WTC11 (cell line): ENCODE measurements around the gene PSMD13. TPM values are rescaled to one million over a fixed set of nuclear protein-coding genes. Genes with fewer than 3 reads are reported as not detected.

Source experiments
- ATAC-seq: fragments of 200-7000 bp; cut with Tn5 transposase; 2 replicates; pipeline ENCODE4 v1.10.0; 2021; ENCODE audit warnings: mild to moderate bottlenecking, moderate library complexity
- CTCF ChIA-PET: fragments of 300-600 bp; sonication (Branson Sonifier 250); formaldehyde crosslinking; loops from one replicate; lab custom pipeline; 2021; ENCODE audit warnings: antibody characterized with exemption; lab: Charles Lee
- POLR2A ChIA-PET: fragments of 350-600 bp; sonication (Branson Sonifier 250); formaldehyde crosslinking; loops from one replicate; lab custom pipeline; 2021; ENCODE audit warnings: antibody characterized with exemption; lab: Charles Lee
- DNase-seq: peaks from one replicate; pipeline ENCODE4 v3.0.0; 2021; ENCODE audit warnings: low spot score
- H3K27ac Mint-ChIP-seq: 2 replicates; pipeline ENCODE4 v1.8.0; 2021; ENCODE audit warnings: mixed read lengths
- H3K27me3 Mint-ChIP-seq: 2 replicates; pipeline ENCODE4 v1.8.0; 2021; ENCODE audit warnings: low read depth, mild to moderate bottlenecking, moderate library complexity, mixed read lengths
- H3K36me3 Mint-ChIP-seq: 2 replicates; pipeline ENCODE4 v1.8.0; 2021; ENCODE audit warnings: mixed read lengths
- H3K4me1 Mint-ChIP-seq: 2 replicates; pipeline ENCODE4 v1.8.0; 2022; ENCODE audit warnings: mixed read lengths
- H3K4me3 Mint-ChIP-seq: 2 replicates; pipeline ENCODE4 v1.8.0; 2021; ENCODE audit warnings: mild to moderate bottlenecking, moderate library complexity, mixed read lengths
- H3K9me3 Mint-ChIP-seq: 2 replicates; pipeline ENCODE4 v1.8.0; 2021; ENCODE audit warnings: mixed read lengths
- CREM ChIP-seq: sonication (generic); formaldehyde crosslinking; IDR thresholded peaks from 2 replicates; pipeline ENCODE4 v1.8.1; 2022; ENCODE audit warnings: mild to moderate bottlenecking, missing genetic modification reagents, moderate library complexity
- FOXK1 ChIP-seq: sonication (generic); formaldehyde crosslinking; IDR thresholded peaks from 2 replicates; pipeline ENCODE4 v1.8.0; 2022; ENCODE audit warnings: mild to moderate bottlenecking, moderate library complexity, missing genetic modification reagents
- HMGXB4 ChIP-seq: sonication (generic); formaldehyde crosslinking; IDR thresholded peaks from 2 replicates; pipeline ENCODE4 v1.8.1; 2023; ENCODE audit warnings: mild to moderate bottlenecking, moderate library complexity, missing genetic modification reagents
- MAX ChIP-seq: sonication (generic); formaldehyde crosslinking; IDR thresholded peaks from 2 replicates; pipeline ENCODE4 v1.8.0; 2022; ENCODE audit warnings: mild to moderate bottlenecking, missing genetic modification reagents
- SP1 ChIP-seq: sonication (generic); formaldehyde crosslinking; conservative IDR thresholded peaks from 2 replicates; pipeline ENCODE4 v1.8.1; 2022; ENCODE audit warnings: missing genetic modification reagents
- ZNF396 ChIP-seq: fragments of 250-450 bp; sonication (Bioruptor Pico); IDR thresholded peaks from 2 replicates; pipeline ENCODE4 v1.8.0; 2021; ENCODE audit warnings: mild to moderate bottlenecking, moderate library complexity, borderline replicate concordance
- total RNA-seq: library from RNA; stranded (reverse); gene quantifications from 3 replicates; pipeline ENCODE4 v1.2.3, GENCODE V29; 2021
- TF ChIP-seq, protein P1 (sequence below): sonication (generic); formaldehyde crosslinking; IDR thresholded peaks from 2 replicates; pipeline ENCODE4 v1.8.0; 2023; ENCODE audit warnings: missing genetic modification reagents, mild to moderate bottlenecking, borderline replicate concordance
- TF ChIP-seq, protein P2 (sequence below): sonication (generic); formaldehyde crosslinking; IDR thresholded peaks from 2 replicates; pipeline ENCODE4 v1.8.1; 2022; ENCODE audit warnings: mild to moderate bottlenecking, moderate library complexity, missing genetic modification reagents
- TF ChIP-seq, protein P3 (sequence below): fragments of 250-450 bp; sonication (Bioruptor Pico); IDR thresholded peaks from 2 replicates; pipeline ENCODE4 v1.9.0; 2021; ENCODE audit warnings: moderate library complexity, mild to moderate bottlenecking, inconsistent platforms, borderline replicate concordance
- TF ChIP-seq, protein P4 (sequence below): sonication (generic); formaldehyde crosslinking; IDR thresholded peaks from 2 replicates; pipeline ENCODE4 v1.8.1; 2022; ENCODE audit warnings: low read depth, mild to moderate bottlenecking, moderate library complexity, missing genetic modification reagents, borderline replicate concordance
- TF ChIP-seq, protein P5 (sequence below): sonication (generic); formaldehyde crosslinking; IDR thresholded peaks from 2 replicates; pipeline ENCODE4 v1.8.1; 2023; ENCODE audit warnings: mild to moderate bottlenecking, missing genetic modification reagents
- TF ChIP-seq, protein P6 (sequence below): sonication (generic); formaldehyde crosslinking; IDR thresholded peaks from 2 replicates; pipeline ENCODE4 v1.8.0; 2022; ENCODE audit warnings: mild to moderate bottlenecking, missing genetic modification reagents

PSMD13 gene
- total RNA-seq, 1 experiment from 2014 or later: 148 TPM

- ATAC-seq: peak; percentile 68
- no peak for TF ChIP-seq ZNF396
- TF ChIP-seq, protein P1, sequence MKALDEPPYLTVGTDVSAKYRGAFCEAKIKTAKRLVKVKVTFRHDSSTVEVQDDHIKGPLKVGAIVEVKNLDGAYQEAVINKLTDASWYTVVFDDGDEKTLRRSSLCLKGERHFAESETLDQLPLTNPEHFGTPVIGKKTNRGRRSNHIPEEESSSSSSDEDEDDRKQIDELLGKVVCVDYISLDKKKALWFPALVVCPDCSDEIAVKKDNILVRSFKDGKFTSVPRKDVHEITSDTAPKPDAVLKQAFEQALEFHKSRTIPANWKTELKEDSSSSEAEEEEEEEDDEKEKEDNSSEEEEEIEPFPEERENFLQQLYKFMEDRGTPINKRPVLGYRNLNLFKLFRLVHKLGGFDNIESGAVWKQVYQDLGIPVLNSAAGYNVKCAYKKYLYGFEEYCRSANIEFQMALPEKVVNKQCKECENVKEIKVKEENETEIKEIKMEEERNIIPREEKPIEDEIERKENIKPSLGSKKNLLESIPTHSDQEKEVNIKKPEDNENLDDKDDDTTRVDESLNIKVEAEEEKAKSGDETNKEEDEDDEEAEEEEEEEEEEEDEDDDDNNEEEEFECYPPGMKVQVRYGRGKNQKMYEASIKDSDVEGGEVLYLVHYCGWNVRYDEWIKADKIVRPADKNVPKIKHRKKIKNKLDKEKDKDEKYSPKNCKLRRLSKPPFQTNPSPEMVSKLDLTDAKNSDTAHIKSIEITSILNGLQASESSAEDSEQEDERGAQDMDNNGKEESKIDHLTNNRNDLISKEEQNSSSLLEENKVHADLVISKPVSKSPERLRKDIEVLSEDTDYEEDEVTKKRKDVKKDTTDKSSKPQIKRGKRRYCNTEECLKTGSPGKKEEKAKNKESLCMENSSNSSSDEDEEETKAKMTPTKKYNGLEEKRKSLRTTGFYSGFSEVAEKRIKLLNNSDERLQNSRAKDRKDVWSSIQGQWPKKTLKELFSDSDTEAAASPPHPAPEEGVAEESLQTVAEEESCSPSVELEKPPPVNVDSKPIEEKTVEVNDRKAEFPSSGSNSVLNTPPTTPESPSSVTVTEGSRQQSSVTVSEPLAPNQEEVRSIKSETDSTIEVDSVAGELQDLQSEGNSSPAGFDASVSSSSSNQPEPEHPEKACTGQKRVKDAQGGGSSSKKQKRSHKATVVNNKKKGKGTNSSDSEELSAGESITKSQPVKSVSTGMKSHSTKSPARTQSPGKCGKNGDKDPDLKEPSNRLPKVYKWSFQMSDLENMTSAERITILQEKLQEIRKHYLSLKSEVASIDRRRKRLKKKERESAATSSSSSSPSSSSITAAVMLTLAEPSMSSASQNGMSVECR: 0 out of 2 replicates have a peak, but pooled peaks have one; percentile 20
- TF ChIP-seq, protein P2, sequence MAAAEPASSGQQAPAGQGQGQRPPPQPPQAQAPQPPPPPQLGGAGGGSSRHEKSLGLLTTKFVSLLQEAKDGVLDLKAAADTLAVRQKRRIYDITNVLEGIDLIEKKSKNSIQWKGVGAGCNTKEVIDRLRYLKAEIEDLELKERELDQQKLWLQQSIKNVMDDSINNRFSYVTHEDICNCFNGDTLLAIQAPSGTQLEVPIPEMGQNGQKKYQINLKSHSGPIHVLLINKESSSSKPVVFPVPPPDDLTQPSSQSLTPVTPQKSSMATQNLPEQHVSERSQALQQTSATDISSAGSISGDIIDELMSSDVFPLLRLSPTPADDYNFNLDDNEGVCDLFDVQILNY (CRISPR knock-in tag): 0 out of 2 replicates have a peak, but pooled peaks have one; percentile 63
- 0 out of 2 replicates have a peak, but pooled peaks have one; percentile 8 for TF ChIP-seq MAX (CRISPR knock-in tag)
- peak; percentile 15; the same call in 1 of the 2 replicates for TF ChIP-seq FOXK1 (CRISPR knock-in tag)
- TF ChIP-seq, protein P3, sequence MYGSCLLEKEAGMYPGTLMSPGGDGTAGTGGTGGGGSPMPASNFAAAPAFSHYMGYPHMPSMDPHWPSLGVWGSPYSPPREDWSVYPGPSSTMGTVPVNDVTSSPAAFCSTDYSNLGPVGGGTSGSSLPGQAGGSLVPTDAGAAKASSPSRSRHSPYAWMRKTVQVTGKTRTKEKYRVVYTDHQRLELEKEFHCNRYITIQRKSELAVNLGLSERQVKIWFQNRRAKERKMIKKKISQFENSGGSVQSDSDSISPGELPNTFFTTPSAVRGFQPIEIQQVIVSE (CRISPR knock-in tag): no peak
- TF ChIP-seq, protein P4, sequence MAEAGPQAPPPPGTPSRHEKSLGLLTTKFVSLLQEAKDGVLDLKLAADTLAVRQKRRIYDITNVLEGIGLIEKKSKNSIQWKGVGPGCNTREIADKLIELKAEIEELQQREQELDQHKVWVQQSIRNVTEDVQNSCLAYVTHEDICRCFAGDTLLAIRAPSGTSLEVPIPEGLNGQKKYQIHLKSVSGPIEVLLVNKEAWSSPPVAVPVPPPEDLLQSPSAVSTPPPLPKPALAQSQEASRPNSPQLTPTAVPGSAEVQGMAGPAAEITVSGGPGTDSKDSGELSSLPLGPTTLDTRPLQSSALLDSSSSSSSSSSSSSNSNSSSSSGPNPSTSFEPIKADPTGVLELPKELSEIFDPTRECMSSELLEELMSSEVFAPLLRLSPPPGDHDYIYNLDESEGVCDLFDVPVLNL (CRISPR knock-in tag): no peak
- TF ChIP-seq HMGXB4 (CRISPR knock-in tag): peak; percentile 51; the same call in 1 of the 2 replicates
- TF ChIP-seq, protein P5, sequence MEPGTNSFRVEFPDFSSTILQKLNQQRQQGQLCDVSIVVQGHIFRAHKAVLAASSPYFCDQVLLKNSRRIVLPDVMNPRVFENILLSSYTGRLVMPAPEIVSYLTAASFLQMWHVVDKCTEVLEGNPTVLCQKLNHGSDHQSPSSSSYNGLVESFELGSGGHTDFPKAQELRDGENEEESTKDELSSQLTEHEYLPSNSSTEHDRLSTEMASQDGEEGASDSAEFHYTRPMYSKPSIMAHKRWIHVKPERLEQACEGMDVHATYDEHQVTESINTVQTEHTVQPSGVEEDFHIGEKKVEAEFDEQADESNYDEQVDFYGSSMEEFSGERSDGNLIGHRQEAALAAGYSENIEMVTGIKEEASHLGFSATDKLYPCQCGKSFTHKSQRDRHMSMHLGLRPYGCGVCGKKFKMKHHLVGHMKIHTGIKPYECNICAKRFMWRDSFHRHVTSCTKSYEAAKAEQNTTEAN (CRISPR knock-in tag): 0 out of 2 replicates have a peak, but pooled peaks have one; percentile 48
- 0 out of 2 replicates have a peak, but pooled peaks have one; percentile 41 for TF ChIP-seq CREM (CRISPR knock-in tag)
- TF ChIP-seq SP1 (CRISPR knock-in tag): peak; percentile 74
- TF ChIP-seq, protein P6, sequence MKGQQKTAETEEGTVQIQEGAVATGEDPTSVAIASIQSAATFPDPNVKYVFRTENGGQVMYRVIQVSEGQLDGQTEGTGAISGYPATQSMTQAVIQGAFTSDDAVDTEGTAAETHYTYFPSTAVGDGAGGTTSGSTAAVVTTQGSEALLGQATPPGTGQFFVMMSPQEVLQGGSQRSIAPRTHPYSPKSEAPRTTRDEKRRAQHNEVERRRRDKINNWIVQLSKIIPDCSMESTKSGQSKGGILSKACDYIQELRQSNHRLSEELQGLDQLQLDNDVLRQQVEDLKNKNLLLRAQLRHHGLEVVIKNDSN (CRISPR knock-in tag): no peak
- peaks cover 34% of the 10 kb centered on the region for H3K36me3 Mint-ChIP-seq
- peak overlapping the region; percentile 98 for H3K27ac Mint-ChIP-seq
- peak; percentile 72 for DNase-seq
- no peaks in the 10 kb centered on the region for H3K9me3 Mint-ChIP-seq
- peak overlapping the region; percentile 97 for H3K4me3 Mint-ChIP-seq
- no peaks in the 10 kb centered on the region for H3K27me3 Mint-ChIP-seq
- ChIA-PET CTCF (interaction anchor here (0.8 to 2.2 kb wide), 2 partner anchors 42 to 199 kb away, joined by 4 to 23 read pairs; no protein-coding TSS in a partner anchor), POLR2A (interaction anchor here (1.4 kb wide), 1 partner anchor 147 kb away, joined by 5 read pairs; no protein-coding TSS in a partner anchor)
- peaks cover 8% of the 10 kb centered on the region; the same call in 1 of the 2 replicates for H3K4me1 Mint-ChIP-seq
Measured at GRCh38 chr11:208181-208916, 28.4 kb upstream of the PSMD13 start.
